Mesenchymal stem cell (in vitro differentiated cells and primary cell): Measurements from ENCODE around the gene PKHD1.

Experiments
- DNase-seq: peaks from one replicate; pipeline ENCODE4 v3.0.0-alpha.2; 2013
- H2AFZ ChIP-seq: one replicate; pipeline ENCODE4 v1.6.1; 2013; ENCODE audit warnings: low read depth, mild to moderate bottlenecking, control low read depth, inconsistent platforms, low read length, moderate library complexity
- H2AK5ac ChIP-seq: 2 replicates; pipeline ENCODE4 v1.6.1; 2013; ENCODE audit warnings: low read length, moderate library complexity, mild to moderate bottlenecking, inconsistent platforms; ENCODE audit not compliant: severe bottlenecking
- H2BK120ac ChIP-seq: one replicate; pipeline ENCODE4 v1.6.1; 2013; ENCODE audit warnings: low read depth, mild to moderate bottlenecking, inconsistent platforms, low read length, moderate library complexity
- H2BK12ac ChIP-seq, 2 experiments: one replicate each; pipeline ENCODE4 v1.6.1; 2013; ENCODE audit warnings: inconsistent platforms in 2 of 2, low read length in 2 of 2, mild to moderate bottlenecking in 2 of 2, moderate library complexity in 2 of 2, control low read depth in 1 of 2
- H2BK15ac ChIP-seq: one replicate; pipeline ENCODE4 v1.6.1; 2013; ENCODE audit warnings: mild to moderate bottlenecking, low read depth, inconsistent platforms; ENCODE audit not compliant: poor library complexity, severe bottlenecking
- H2BK5ac ChIP-seq: 2 replicates; pipeline ENCODE4 v1.6.1; 2013; ENCODE audit warnings: low read depth, mild to moderate bottlenecking, low read length, control low read depth, inconsistent platforms; ENCODE audit not compliant: poor library complexity, severe bottlenecking
- H3K14ac ChIP-seq, 2 experiments: one replicate each; pipeline ENCODE4 v1.6.1; 2013; ENCODE audit warnings: inconsistent platforms in 2 of 2, low read length in 2 of 2, control low read depth in 1 of 2, mild to moderate bottlenecking in 1 of 2, moderate library complexity in 1 of 2
- H3K18ac ChIP-seq, 2 experiments: one replicate each; pipeline ENCODE4 v1.6.1; 2013; ENCODE audit warnings: inconsistent platforms in 2 of 2, low read length in 2 of 2, control low read depth in 1 of 2, low read depth in 1 of 2, mild to moderate bottlenecking in 1 of 2
- H3K23ac ChIP-seq, 2 experiments: one replicate each; pipeline ENCODE4 v1.6.1; 2013; ENCODE audit warnings: inconsistent platforms in 2 of 2, low read length in 2 of 2, mild to moderate bottlenecking in 2 of 2, moderate library complexity in 2 of 2, control low read depth in 1 of 2
- H3K27ac ChIP-seq: 2 replicates; pipeline ENCODE4 v1.5.1; 2013; ENCODE audit warnings: mild to moderate bottlenecking, moderate library complexity, low read length, control low read depth, inconsistent platforms; ENCODE audit not compliant: poor library complexity, severe bottlenecking
- H3K27me3 ChIP-seq, 2 experiments: 2 replicates each; pipeline versions ENCODE4 v1.6.1 to v1.7.0; 2013; ENCODE audit warnings: low read length in 2 of 2, mild to moderate bottlenecking in 2 of 2, moderate library complexity in 2 of 2, control low read depth in 1 of 2, inconsistent platforms in 1 of 2; ENCODE audit not compliant: control insufficient read depth in 1 of 2, insufficient read depth in 1 of 2
- H3K36me3 ChIP-seq, 2 experiments: 2 replicates each; pipeline versions ENCODE4 v1.6.1 to v1.7.0; 2013; ENCODE audit warnings: low read length in 2 of 2, control low read depth in 1 of 2, inconsistent platforms in 1 of 2, low read depth in 1 of 2, mild to moderate bottlenecking in 1 of 2; ENCODE audit not compliant: insufficient read depth in 2 of 2, control insufficient read depth in 1 of 2
- H3K4ac ChIP-seq, 2 experiments: one replicate each; pipeline ENCODE4 v1.6.1; 2013; ENCODE audit warnings: inconsistent platforms in 2 of 2, low read length in 2 of 2, mild to moderate bottlenecking in 2 of 2, moderate library complexity in 2 of 2, control low read depth in 1 of 2, low read depth in 1 of 2
- H3K4me1 ChIP-seq: 2 replicates; pipeline ENCODE4 v1.6.1; 2013; ENCODE audit warnings: low read depth, low read length, control low read depth; ENCODE audit not compliant: control insufficient read depth, insufficient read depth
- H3K4me2 ChIP-seq: 2 replicates; pipeline ENCODE4 v1.6.1; 2013; ENCODE audit warnings: low read length, mild to moderate bottlenecking, inconsistent platforms; ENCODE audit not compliant: poor library complexity, severe bottlenecking
- H3K4me3 ChIP-seq, 2 experiments: 2 replicates each; pipeline versions ENCODE4 v1.5.1 to v1.7.0; 2013; ENCODE audit warnings: low read length in 2 of 2, mild to moderate bottlenecking in 2 of 2, control low read depth in 1 of 2, low read depth in 1 of 2; ENCODE audit not compliant: insufficient read depth in 1 of 2
- H3K79me1 ChIP-seq: replicated peaks from 2 replicates; pipeline ENCODE4 v1.6.1; 2013; ENCODE audit warnings: mild to moderate bottlenecking, control low read depth, low read length, inconsistent platforms; ENCODE audit not compliant: poor library complexity, severe bottlenecking
- H3K9ac ChIP-seq: 2 replicates; pipeline ENCODE4 v1.7.0; 2013; ENCODE audit warnings: mild to moderate bottlenecking, low read length, moderate library complexity
- H3K9me3 ChIP-seq: 2 replicates; pipeline ENCODE4 v1.7.0; 2013; ENCODE audit warnings: mild to moderate bottlenecking, low read length; ENCODE audit not compliant: control insufficient read depth
- H4K8ac ChIP-seq: one replicate; pipeline ENCODE4 v1.6.1; 2013; ENCODE audit warnings: inconsistent platforms, mild to moderate bottlenecking, low read length, moderate library complexity
- H4K91ac ChIP-seq: one replicate; pipeline ENCODE4 v1.6.1; 2013; ENCODE audit warnings: mild to moderate bottlenecking, low read length, inconsistent platforms
- WGBS: methylation state at CpG from one replicate; pipeline ENCODE4 v1.1.7; 2013; ENCODE audit warnings: mixed read lengths; 5-methylcytosine and 5-hydroxymethylcytosine counted together

The PKHD1 gene

DNA sequence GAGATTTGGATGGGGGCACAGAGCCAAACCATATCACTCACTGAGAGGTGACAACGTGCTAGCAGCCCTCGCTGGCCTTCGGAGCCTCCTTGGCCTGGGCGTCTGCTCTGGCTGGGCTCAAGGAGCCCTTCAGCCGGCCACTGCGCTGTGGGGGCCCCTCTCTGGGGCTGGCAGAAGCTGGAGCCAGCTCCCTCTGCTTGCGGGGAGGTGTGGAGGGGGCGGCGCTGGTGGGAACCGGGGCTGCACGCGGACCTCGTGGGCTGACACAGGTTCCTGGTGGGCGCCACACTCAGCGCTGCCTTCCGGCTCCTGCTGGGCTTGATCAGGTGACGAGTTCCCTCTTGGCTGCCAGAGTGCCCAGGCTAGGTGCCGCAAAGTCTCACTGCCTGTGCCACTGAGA is 489.2 kb downstream of the PKHD1 start:
- Histone ChIP-seq H3K27ac (no peak overlapping the region), H3K79me1 (no peaks in the 10 kb centered on the region), H2BK12ac (no peak overlapping the region), H3K9ac (no peak overlapping the region), H3K27me3 (no peaks in the 10 kb centered on the region), H2BK15ac (no peak overlapping the region), H3K4me2 (no peak overlapping the region), H3K14ac (no peak overlapping the region), H3K36me3 (no peaks in the 10 kb centered on the region), H4K8ac (no peak overlapping the region), H3K9me3 (no peaks in the 10 kb centered on the region), H2BK120ac (no peak overlapping the region), H3K23ac (no peak overlapping the region), H3K18ac (no peak overlapping the region), H3K4me3 (no peak overlapping the region), H4K91ac (no peak overlapping the region), H3K4ac (no peak overlapping the region), H2AFZ (no peak overlapping the region), H2AK5ac (no peak overlapping the region), H3K4me1 (no peaks in the 10 kb centered on the region), H2BK5ac (no peak overlapping the region)
- no peak for DNase-seq
- 87% methylated on average over 18 of the region's 18 CpGs for WGBS

DNA sequence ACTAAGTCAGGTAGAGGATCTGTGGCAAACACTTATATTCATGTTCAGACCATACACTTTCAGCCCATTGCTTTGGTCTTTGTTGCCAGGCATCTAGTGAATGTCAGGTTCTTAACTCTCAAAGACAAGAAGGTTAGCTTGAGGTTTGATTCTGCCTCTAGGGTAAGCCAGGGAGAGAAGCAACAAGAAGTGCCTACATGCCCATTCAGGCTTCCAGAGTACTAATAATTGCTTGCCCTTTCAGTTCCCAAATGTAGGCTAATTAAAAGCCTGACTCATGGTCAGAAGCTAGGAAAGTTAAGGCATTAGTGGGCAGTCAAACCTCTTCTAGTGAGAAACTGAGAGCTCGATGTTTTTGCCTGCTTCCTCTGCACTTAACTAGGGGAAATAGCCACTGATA is 492.4 kb downstream of the PKHD1 start:
- H4K8ac ChIP-seq, result no peak overlapping the region
- no peak for DNase-seq
- H4K91ac ChIP-seq, result no peak overlapping the region
- H3K4me3 ChIP-seq, result no peak overlapping the region
- no peak overlapping the region for H3K18ac ChIP-seq
- no peaks in the 10 kb centered on the region for H3K27me3 ChIP-seq
- H3K4me1 ChIP-seq, result no peaks in the 10 kb centered on the region
- H2BK12ac ChIP-seq, result no peak overlapping the region
- no peak overlapping the region for H3K4me2 ChIP-seq
- H3K36me3 ChIP-seq, result no peaks in the 10 kb centered on the region
- no peak overlapping the region for H3K23ac ChIP-seq
- H3K9ac ChIP-seq, result no peak overlapping the region
- H2AFZ ChIP-seq, result no peak overlapping the region
- H2BK5ac ChIP-seq, result no peak overlapping the region
- H3K9me3 ChIP-seq, result no peaks in the 10 kb centered on the region
- H3K14ac ChIP-seq, result no peak overlapping the region
- H2BK15ac ChIP-seq, result no peak overlapping the region
- H2BK120ac ChIP-seq, result no peak overlapping the region
- WGBS, result 56% methylated on average over 1 of the region's 1 CpG
- no peaks in the 10 kb centered on the region for H3K79me1 ChIP-seq
- H3K4ac ChIP-seq, result no peak overlapping the region
- no peak overlapping the region for H3K27ac ChIP-seq
- no peak overlapping the region for H2AK5ac ChIP-seq

GRCh38 chr6:51585264-51585663 is 502.1 kb downstream of the PKHD1 start:
- no peak overlapping the region for H3K14ac ChIP-seq
- H2BK5ac ChIP-seq, result no peak overlapping the region
- H4K91ac ChIP-seq, result no peak overlapping the region
- H4K8ac ChIP-seq, result no peak overlapping the region
- H3K4me2 ChIP-seq, result no peak overlapping the region
- no peaks in the 10 kb centered on the region for H3K4me1 ChIP-seq
- DNase-seq, result no peak
- H3K79me1 ChIP-seq, result no peaks in the 10 kb centered on the region
- no peak overlapping the region for H3K9ac ChIP-seq
- H3K27me3 ChIP-seq, result no peaks in the 10 kb centered on the region
- H3K4me3 ChIP-seq, result no peak overlapping the region
- H2AFZ ChIP-seq, result no peak overlapping the region
- H3K18ac ChIP-seq, result no peak overlapping the region
- no peak overlapping the region for H2BK120ac ChIP-seq
- no peak overlapping the region for H3K23ac ChIP-seq
- no peak overlapping the region for H2AK5ac ChIP-seq
- no peak overlapping the region for H3K4ac ChIP-seq
- no peak overlapping the region for H2BK12ac ChIP-seq
- no peaks in the 10 kb centered on the region for H3K9me3 ChIP-seq
- H3K27ac ChIP-seq, result no peak overlapping the region
- H3K36me3 ChIP-seq, result no peaks in the 10 kb centered on the region
- no peak overlapping the region for H2BK15ac ChIP-seq

- H4K8ac ChIP-seq, result no peak overlapping the region
- WGBS, result 85% methylated on average over 3 of the region's 3 CpGs
These were observed 503.2 kb downstream of the PKHD1 start for GRCh38 chr6:51584163-51584562.

More at GRCh38 chr6:51584163-51584562, 503.2 kb downstream of the PKHD1 start:
- H3K23ac ChIP-seq, result no peak overlapping the region
- no peaks in the 10 kb centered on the region for H3K36me3 ChIP-seq
- no peak overlapping the region for H2AFZ ChIP-seq
- no peak overlapping the region for H2BK12ac ChIP-seq
- no peak overlapping the region for H3K27ac ChIP-seq
- no peak overlapping the region for H2BK15ac ChIP-seq
- no peak overlapping the region for H2BK120ac ChIP-seq
- H3K14ac ChIP-seq, result no peak overlapping the region
- no peak overlapping the region for H3K4me2 ChIP-seq
- no peaks in the 10 kb centered on the region for H3K27me3 ChIP-seq
- H4K91ac ChIP-seq, result no peak overlapping the region
- H3K79me1 ChIP-seq, result no peaks in the 10 kb centered on the region
- H3K4me3 ChIP-seq, result no peak overlapping the region
- H2BK5ac ChIP-seq, result no peak overlapping the region
- no peak overlapping the region for H3K9ac ChIP-seq
- no peak for DNase-seq
- H3K18ac ChIP-seq, result no peak overlapping the region
- H3K9me3 ChIP-seq, result no peaks in the 10 kb centered on the region
- H3K4me1 ChIP-seq, result no peaks in the 10 kb centered on the region
- no peak overlapping the region for H3K4ac ChIP-seq
- no peak overlapping the region for H2AK5ac ChIP-seq
